Spleen (tissue), 11 donors: ENCODE results near the gene KCNC1. TPM values are rescaled to one million over a fixed set of nuclear protein-coding genes. Genes with fewer than 3 reads are reported as not detected.

Experiments
- DNase-seq: peaks from one replicate; pipeline ENCODE4 v3.0.0-alpha.2; 2020
- H3K27ac ChIP-seq, 8 donors: fragments of 200-600 bp; sonication (generic) in 7 of 8; 1 replicate in 4 of 8; 2 replicates in 4 of 8; pipeline versions ENCODE4 v1.5.0 to v1.8.0; 2016 to 2021; ENCODE audit warnings: inconsistent platforms in 4 of 8, mild to moderate bottlenecking in 4 of 8, moderate library complexity in 1 of 8
- H3K27me3 ChIP-seq, 7 donors: fragments of 200-600 bp; sonication (generic) in 6 of 7; replicated peaks in 1 of 7; 1 replicate in 4 of 7; 2 replicates in 3 of 7; pipeline versions ENCODE4 v1.5.0 to v1.8.0; 2016 to 2021; ENCODE audit warnings: inconsistent platforms in 3 of 7, mild to moderate bottlenecking in 1 of 7
- H3K36me3 ChIP-seq, 6 donors: fragments of 200-600 bp; sonication (generic) in 5 of 6; 1 replicate in 4 of 6; 2 replicates in 2 of 6; pipeline versions ENCODE4 v1.5.0 to v1.8.0; 2016 to 2021; ENCODE audit warnings: inconsistent platforms in 2 of 6
- H3K4me1 ChIP-seq, 6 donors: fragments of 200-600 bp; sonication (generic) in 5 of 6; 1 replicate in 3 of 6; 2 replicates in 3 of 6; pipeline versions ENCODE4 v1.5.0 to v1.8.0; 2016 to 2021; ENCODE audit warnings: inconsistent platforms in 3 of 6
- H3K4me3 ChIP-seq, 8 donors: fragments of 200-600 bp; sonication (generic) in 7 of 8; 1 replicate in 4 of 8; 2 replicates in 4 of 8; pipeline versions ENCODE4 v1.5.0 to v1.8.0; 2016 to 2021; ENCODE audit warnings: inconsistent platforms in 4 of 8, mild to moderate bottlenecking in 4 of 8, moderate library complexity in 2 of 8
- H3K9me3 ChIP-seq, 8 donors: fragments of 200-600 bp; sonication (generic) in 7 of 8; 1 replicate in 4 of 8; 2 replicates in 4 of 8; pipeline versions ENCODE4 v1.5.0 to v1.8.0; 2016 to 2021; ENCODE audit warnings: inconsistent platforms in 4 of 8
- POLR2A ChIP-seq, 3 donors: fragments of 450-650 bp; IDR thresholded peaks; one replicate each; pipeline ENCODE4 v1.5.1; 2017; ENCODE audit warnings: antibody characterized with exemption in 3 of 3, mild to moderate bottlenecking in 1 of 3
- POLR2AphosphoS5 ChIP-seq, 3 donors: sonication (generic); formaldehyde crosslinking; IDR thresholded peaks; one replicate each; pipeline ENCODE4 v1.5.1; 2017; ENCODE audit warnings: antibody characterized with exemption in 3 of 3
- WGBS, 5 donors: extraction: QIAGEN DNeasy Blood & Tissue Kit in 3 of 5; methylation state at CpG; one replicate each; pipeline versions ENCODE4 v1.1.5 to v1.1.7; 2013 to 2018; 5-methylcytosine and 5-hydroxymethylcytosine counted together
- intact Hi-C: fragments of 100-400 bp; cut with DNase I; formaldehyde crosslinking; loops from one replicate; pipeline ENCODE4 v1.15.0; 2023; ENCODE audit warnings: low total_unique reads
- polyA plus RNA-seq, 3 donors: library from polyadenylated mRNA; stranded (reverse); fragments of 200-250 nt; gene quantifications; one replicate each; pipeline ENCODE4 v1.2.1, GENCODE V29; 2013
- total RNA-seq, 7 donors: library from RNA; depleted of rRNA in 3 of 7; stranded (reverse); fragments of >200 nt in 3 of 7; fragmentation: NEBNext Ultra II Directional in 4 of 7; extraction: Animal tissue kit (Norgen Biotek cat#: 25700) in 4 of 7; gene quantifications; one replicate each; pipeline versions ENCODE4 v1.1.0 to v1.2.1, GENCODE V29; 2016 to 2021
- TF ChIP-seq, protein P1 (sequence below), 11 experiments: fragments of 200-600 bp in 7 of 11; fragments of 450-650 bp in 4 of 11; sonication (generic) in 4 of 11; IDR thresholded peaks in 8 of 11; conservative IDR thresholded peaks in 3 of 11; 1 replicate in 7 of 11; 2 replicates in 4 of 11; pipeline versions ENCODE4 v1.4.0 to v1.8.0; 2016 to 2021; ENCODE audit warnings: antibody characterized with exemption in 11 of 11, inconsistent platforms in 4 of 11, mild to moderate bottlenecking in 1 of 11
- donor health status: healthy with polysubstance abuse.
- donor health status: DM: no; HTN: no; CAD: no; lungs with moderate emphysema.
- donor health status: DM: no; HTN: no; CAD: no.
- donor health status: Bipolar disorder and iron deficiency.
- donor health status: healthy.
- donor health status: DM: no; HTN: no; CAD: no.
- donor health status: DM: yes; HTN: yes; CAD: no.

Gene KCNC1
- total and polyA plus RNA-seq, 10 donors: not detected

DNA sequence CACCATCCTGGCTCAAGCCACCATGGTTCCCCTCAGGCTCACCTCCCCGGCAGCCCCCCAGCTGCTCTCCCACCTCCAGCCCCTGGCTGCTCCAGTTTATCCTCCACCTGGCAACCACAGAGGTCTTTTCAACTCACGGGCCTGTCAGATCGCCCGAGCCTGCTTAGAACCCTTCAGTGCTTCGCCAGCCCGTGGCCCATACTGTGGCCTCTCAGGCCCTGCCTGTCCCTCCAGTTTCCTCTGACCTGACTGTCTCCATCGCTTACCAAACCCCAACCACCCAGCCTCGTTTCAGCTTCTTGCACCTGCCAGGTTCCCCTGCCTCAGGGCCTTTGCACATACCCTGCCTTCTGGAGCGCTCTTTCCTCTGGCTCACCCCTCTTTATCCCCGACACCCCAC is 6.9 kb downstream of the KCNC1 start:
- Histone ChIP-seq H3K27ac (no peak overlapping the region), H3K4me1 (peaks cover 0 to under 1% (median 0%) of the 10 kb centered on the region in 6 donors), H3K27me3 (peaks cover 0 to 71% (median 29%) of the 10 kb centered on the region in 7 donors), H3K4me3 (no peak overlapping the region), H3K36me3 (no peaks in the 10 kb centered on the region), H3K9me3 (no peaks in the 10 kb centered on the region)
- no peak for TF ChIP-seq POLR2A (IDR thresholded peaks at IDR 0.05)
- TF ChIP-seq POLR2AphosphoS5 (IDR thresholded peaks at IDR 0.05): no peak
- TF ChIP-seq, protein P1, sequence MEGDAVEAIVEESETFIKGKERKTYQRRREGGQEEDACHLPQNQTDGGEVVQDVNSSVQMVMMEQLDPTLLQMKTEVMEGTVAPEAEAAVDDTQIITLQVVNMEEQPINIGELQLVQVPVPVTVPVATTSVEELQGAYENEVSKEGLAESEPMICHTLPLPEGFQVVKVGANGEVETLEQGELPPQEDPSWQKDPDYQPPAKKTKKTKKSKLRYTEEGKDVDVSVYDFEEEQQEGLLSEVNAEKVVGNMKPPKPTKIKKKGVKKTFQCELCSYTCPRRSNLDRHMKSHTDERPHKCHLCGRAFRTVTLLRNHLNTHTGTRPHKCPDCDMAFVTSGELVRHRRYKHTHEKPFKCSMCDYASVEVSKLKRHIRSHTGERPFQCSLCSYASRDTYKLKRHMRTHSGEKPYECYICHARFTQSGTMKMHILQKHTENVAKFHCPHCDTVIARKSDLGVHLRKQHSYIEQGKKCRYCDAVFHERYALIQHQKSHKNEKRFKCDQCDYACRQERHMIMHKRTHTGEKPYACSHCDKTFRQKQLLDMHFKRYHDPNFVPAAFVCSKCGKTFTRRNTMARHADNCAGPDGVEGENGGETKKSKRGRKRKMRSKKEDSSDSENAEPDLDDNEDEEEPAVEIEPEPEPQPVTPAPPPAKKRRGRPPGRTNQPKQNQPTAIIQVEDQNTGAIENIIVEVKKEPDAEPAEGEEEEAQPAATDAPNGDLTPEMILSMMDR (IDR thresholded peaks at IDR 0.05 in 8 of 11, conservative IDR thresholded peaks at IDR 0.05 in 3 of 11): no peak
- 87 to 93% (median 89%) methylated on average over 10 of the region's 10 CpGs for WGBS, 5 donors
- DNase-seq: peak; percentile 63
- intact Hi-C loops: no loop called here

DNA sequence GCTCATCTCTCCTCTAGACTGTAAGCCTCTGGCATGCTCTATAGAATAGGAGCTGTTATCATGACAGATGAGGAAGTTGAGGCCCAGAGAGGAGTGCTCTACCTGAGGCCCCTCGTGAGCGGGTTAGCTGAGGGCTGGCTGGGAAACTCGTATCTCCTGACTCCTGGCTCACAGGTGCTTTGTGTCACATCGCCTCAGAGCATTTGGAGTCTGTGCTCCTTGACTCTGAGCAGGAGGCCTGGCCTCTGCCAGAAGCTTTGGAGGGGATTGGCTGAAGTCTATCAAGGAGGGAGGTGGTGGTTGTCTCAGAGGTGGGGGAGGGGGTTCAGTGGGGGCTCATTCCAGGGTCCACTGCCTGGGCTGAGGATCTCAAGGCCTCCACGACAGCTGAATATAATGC is 7.4 kb downstream of the KCNC1 start:
- Histone ChIP-seq H3K36me3 (no peaks in the 10 kb centered on the region), H3K4me3 (no peak overlapping the region), H3K9me3 (no peaks in the 10 kb centered on the region), H3K4me1 (no peaks in the 10 kb centered on the region), H3K27ac (no peak overlapping the region), H3K27me3 (peaks cover 0 to 66% (median 23%) of the 10 kb centered on the region in 7 donors)
- DNase-seq: peak; percentile 43
- 66 to 76% (median 75%) methylated on average over 5 of the region's 5 CpGs for WGBS, 5 donors
- intact Hi-C loops: no loop called here
- TF ChIP-seq POLR2A (IDR thresholded peaks at IDR 0.05) (no peak), POLR2AphosphoS5 (IDR thresholded peaks at IDR 0.05) (no peak)
- TF ChIP-seq, protein P1 (IDR thresholded peaks at IDR 0.05 in 8 of 11, conservative IDR thresholded peaks at IDR 0.05 in 3 of 11): no peak

DNA sequence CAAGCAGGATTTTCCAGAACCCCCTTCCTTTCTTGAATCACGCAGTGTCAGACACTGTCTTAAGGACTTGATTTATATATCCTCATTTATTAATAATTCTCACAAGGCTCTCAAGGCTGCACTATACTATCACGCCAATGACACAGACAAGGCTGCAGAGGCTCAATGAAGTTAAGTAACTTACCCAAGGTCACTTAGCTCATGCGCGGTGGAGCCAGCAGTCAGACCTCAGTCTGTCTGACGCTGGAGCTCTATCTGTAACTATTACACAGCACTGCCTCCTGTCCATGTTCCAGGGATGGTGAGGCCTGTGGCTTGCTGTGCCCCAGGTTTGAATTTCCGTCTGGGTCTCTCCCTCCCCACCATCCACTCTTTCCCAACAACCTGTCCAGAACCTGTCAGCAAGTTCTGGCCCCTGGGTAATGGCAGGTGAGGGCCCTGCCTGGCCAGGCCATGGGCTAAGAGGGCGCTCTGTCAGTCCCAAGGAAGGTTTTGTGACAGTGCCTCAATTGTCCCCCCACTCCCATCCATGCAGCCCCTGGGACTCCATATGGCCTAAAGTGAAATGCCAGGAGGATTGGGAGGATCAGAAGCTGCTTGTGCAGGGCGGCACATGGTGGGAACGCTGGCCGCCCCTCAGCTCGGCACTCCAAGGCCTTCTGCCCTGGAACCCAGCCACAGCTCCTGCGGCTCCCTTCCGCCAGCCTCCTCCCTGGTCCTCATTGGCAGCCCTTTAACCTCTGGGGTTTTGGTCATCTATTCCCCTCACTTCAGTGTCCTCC is 8.6 kb downstream of the KCNC1 start:
- Histone ChIP-seq H3K27ac (no peak overlapping the region), H3K36me3 (no peaks in the 10 kb centered on the region), H3K27me3 (peaks cover 0 to 66% (median 13%) of the 10 kb centered on the region in 7 donors), H3K9me3 (no peaks in the 10 kb centered on the region), H3K4me1 (no peaks in the 10 kb centered on the region), H3K4me3 (no peak overlapping the region)
- peak; percentile 54 for DNase-seq
- intact Hi-C loops: no loop called here
- TF ChIP-seq, protein P1 (IDR thresholded peaks at IDR 0.05 in 8 of 11, conservative IDR thresholded peaks at IDR 0.05 in 3 of 11): no peak
- TF ChIP-seq POLR2AphosphoS5 (IDR thresholded peaks at IDR 0.05) (no peak), POLR2A (IDR thresholded peaks at IDR 0.05) (no peak)
- WGBS, 5 donors: 76 to 89% (median 78%) methylated on average over 13 of the region's 13 CpGs

DNA sequence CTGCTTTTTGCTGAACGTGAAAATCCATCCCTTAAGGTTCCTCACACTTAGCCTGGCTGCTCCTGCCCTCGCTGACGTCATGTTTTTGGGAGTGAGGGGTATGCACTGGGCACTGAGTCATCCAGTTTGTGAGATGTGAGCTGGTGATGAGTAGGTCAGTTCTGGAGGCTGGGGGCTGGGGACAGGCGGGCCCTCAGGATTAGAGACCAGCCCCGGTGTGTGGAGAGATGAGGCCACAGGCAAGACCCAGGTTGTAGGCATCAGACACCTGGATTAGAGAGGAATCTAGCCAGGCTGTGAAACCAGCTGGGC is 9.2 kb downstream of the KCNC1 start:
- no peak overlapping the region for H3K27ac ChIP-seq
- no peaks in the 10 kb centered on the region for H3K9me3 ChIP-seq
- TF ChIP-seq POLR2A (IDR thresholded peaks at IDR 0.05): no peak
- TF ChIP-seq POLR2AphosphoS5 (IDR thresholded peaks at IDR 0.05): no peak
- TF ChIP-seq, protein P1 (IDR thresholded peaks at IDR 0.05 in 8 of 11, conservative IDR thresholded peaks at IDR 0.05 in 3 of 11): no peak
- peak; percentile 40 for DNase-seq
- peaks cover 0 to 64% (median 7%) of the 10 kb centered on the region in 7 donors for H3K27me3 ChIP-seq
- H3K4me3 ChIP-seq: no peak overlapping the region
- no peaks in the 10 kb centered on the region for H3K36me3 ChIP-seq
- 75 to 83% (median 79%) methylated on average over 5 of the region's 5 CpGs for WGBS, 5 donors
- H3K4me1 ChIP-seq: no peaks in the 10 kb centered on the region
- intact Hi-C loops: no loop called here
